ENCODE results near the gene LCN1.

GRCh38 chr9:135488013-135488330 lies 33.3 kb upstream of the LCN1 start:
- TF ChIP-seq CTCF (conservative IDR thresholded peaks at IDR 0.05; ENCODE audit: low read length) (no peak), EZH2phosphoT487 (IDR thresholded peaks at IDR 0.05; ENCODE audit: borderline replicate concordance, low read depth, low read length) (no peak)
